Neural cell (in vitro differentiated cells): ENCODE data around the gene PWWP2B. TPM values are rescaled to one million over a fixed set of nuclear protein-coding genes. Genes with fewer than 3 reads are reported as not detected.
"Not testable (repeated sequence)": the region's sequence is repeated elsewhere in the genome, so short reads cannot be mapped to it uniquely, and the experiment has no call there.

Experiments
- H2AFZ ChIP-seq: fragments of 200-600, 300-800 bp; sonication (generic), shearing (Covaris generic); 2 replicates; pipeline ENCODE4 v1.6.0; 2014; ENCODE audit warnings: low read depth, mild to moderate bottlenecking, antibody characterized with exemption, low read length, moderate library complexity
- H3F3A ChIP-seq: fragments of 200-600 bp; shearing (Covaris generic); 2 replicates; pipeline ENCODE4 v1.6.1; 2016; ENCODE audit warnings: mild to moderate bottlenecking, moderate library complexity, mixed read lengths, antibody characterized with exemption, low read length; ENCODE audit not compliant: insufficient read depth, poor library complexity, severe bottlenecking
- H3K27ac ChIP-seq: fragments of 200-600, 300-800 bp; sonication (generic), shearing (Covaris generic); 2 replicates; pipeline ENCODE4 v1.5.1; 2014; ENCODE audit warnings: mild to moderate bottlenecking, low read length, moderate library complexity
- H3K27me3 ChIP-seq: fragments of 300-800, 200-600 bp; sonication (generic), shearing (Covaris generic); 2 replicates; pipeline ENCODE4 v1.6.0; 2014; ENCODE audit warnings: mild to moderate bottlenecking, low read depth, low read length, moderate library complexity; ENCODE audit not compliant: insufficient read depth
- H3K36me3 ChIP-seq: fragments of 300-800, 200-600 bp; sonication (generic), shearing (Covaris generic); 2 replicates; pipeline ENCODE4 v1.5.1; 2014; ENCODE audit warnings: mild to moderate bottlenecking, antibody characterized with exemption, low read length, moderate library complexity; ENCODE audit not compliant: insufficient read depth
- H3K4me2 ChIP-seq: fragments of 300-800, 200-600 bp; sonication (generic), shearing (Covaris generic); 2 replicates; pipeline ENCODE4 v1.6.0; 2014; ENCODE audit warnings: mild to moderate bottlenecking, low read length
- H3K4me3 ChIP-seq: fragments of 300-800, 200-600 bp; sonication (generic), shearing (Covaris generic); 2 replicates; pipeline ENCODE4 v1.5.1; 2014; ENCODE audit warnings: mild to moderate bottlenecking, low read length, moderate library complexity
- H3K79me2 ChIP-seq: fragments of 200-600 bp; shearing (Covaris generic); replicated peaks from 2 replicates; pipeline ENCODE4 v1.6.0; 2014; ENCODE audit warnings: mild to moderate bottlenecking, low read length, moderate library complexity; ENCODE audit not compliant: insufficient read depth
- H3K9ac ChIP-seq: fragments of 300-800, 200-600 bp; sonication (generic), shearing (Covaris generic); 2 replicates; pipeline ENCODE4 v1.6.1; 2016; ENCODE audit warnings: mild to moderate bottlenecking, low read length, mixed read lengths
- H3K9me2 ChIP-seq: fragments of 200-600 bp; shearing (Covaris generic); 2 replicates; pipeline ENCODE4 v1.6.1; 2016; ENCODE audit warnings: mild to moderate bottlenecking, low read length, mixed read lengths; ENCODE audit not compliant: insufficient read depth
- H3K9me3 ChIP-seq: fragments of 200-600, 300-800 bp; sonication (generic), shearing (Covaris generic); 2 replicates; pipeline ENCODE4 v1.6.1; 2016; ENCODE audit warnings: mild to moderate bottlenecking, mixed run types, low read length, moderate library complexity, mixed read lengths
- H4K20me1 ChIP-seq: fragments of 200-600 bp; shearing (Covaris generic); 2 replicates; pipeline ENCODE4 v1.6.1; 2016; ENCODE audit warnings: mild to moderate bottlenecking, mixed run types; ENCODE audit not compliant: insufficient read depth
- CTCF ChIP-seq: fragments of 450-650 bp; IDR thresholded peaks from 2 replicates; pipeline ENCODE4 v1.5.1; 2014; ENCODE audit warnings: antibody characterized with exemption, mild to moderate bottlenecking, moderate library complexity; ENCODE audit not compliant: poor library complexity, severe bottlenecking
- EP300 ChIP-seq: fragments of 450-650 bp; conservative IDR thresholded peaks from 2 replicates; pipeline ENCODE4 v1.6.1; 2014; ENCODE audit warnings: antibody characterized with exemption, mild to moderate bottlenecking, moderate library complexity; ENCODE audit not compliant: poor library complexity, severe bottlenecking
- EZH2 ChIP-seq: fragments of 200-600, 300-800 bp; shearing (Covaris generic), sonication (generic); IDR thresholded peaks from 2 replicates; pipeline ENCODE4 v1.6.1; 2014; ENCODE audit warnings: antibody characterized with exemption, low read length, borderline replicate concordance, mild to moderate bottlenecking; ENCODE audit not compliant: insufficient read depth, poor library complexity, severe bottlenecking
- MXI1 ChIP-seq: fragments of 450-650 bp; conservative IDR thresholded peaks from 2 replicates; pipeline ENCODE4 v1.6.1; 2014; ENCODE audit warnings: antibody characterized with exemption, mild to moderate bottlenecking; ENCODE audit not compliant: poor library complexity, severe bottlenecking
- POLR2AphosphoS5 ChIP-seq: IDR thresholded peaks from 2 replicates; pipeline ENCODE4 v1.6.1; 2012
- RAD21 ChIP-seq: fragments of 450-650 bp; conservative IDR thresholded peaks from 2 replicates; pipeline ENCODE4 v1.6.1; 2014; ENCODE audit warnings: antibody characterized with exemption, mild to moderate bottlenecking, moderate library complexity
- SMC3 ChIP-seq: fragments of 450-650 bp; conservative IDR thresholded peaks from 2 replicates; pipeline ENCODE4 v1.6.1; 2014; ENCODE audit warnings: antibody characterized with exemption, mild to moderate bottlenecking, moderate library complexity; ENCODE audit not compliant: poor library complexity
- TAF1 ChIP-seq: IDR thresholded peaks from 2 replicates; pipeline ENCODE4 v1.6.1; 2012; ENCODE audit warnings: low read depth
- polyA plus RNA-seq: library from polyadenylated mRNA; depleted of rRNA; stranded (reverse); fragments of >200 nt; gene quantifications from 2 replicates; pipeline ENCODE4 v1.2.3, GENCODE V29; 2014
- TF ChIP-seq, protein P1 (sequence below): IDR thresholded peaks from 2 replicates; pipeline ENCODE4 v1.6.1; 2012; ENCODE audit warnings: borderline replicate concordance

PWWP2B gene
- polyA plus RNA-seq, 1 donor from 2014 or later: 13.0 TPM

DNA sequence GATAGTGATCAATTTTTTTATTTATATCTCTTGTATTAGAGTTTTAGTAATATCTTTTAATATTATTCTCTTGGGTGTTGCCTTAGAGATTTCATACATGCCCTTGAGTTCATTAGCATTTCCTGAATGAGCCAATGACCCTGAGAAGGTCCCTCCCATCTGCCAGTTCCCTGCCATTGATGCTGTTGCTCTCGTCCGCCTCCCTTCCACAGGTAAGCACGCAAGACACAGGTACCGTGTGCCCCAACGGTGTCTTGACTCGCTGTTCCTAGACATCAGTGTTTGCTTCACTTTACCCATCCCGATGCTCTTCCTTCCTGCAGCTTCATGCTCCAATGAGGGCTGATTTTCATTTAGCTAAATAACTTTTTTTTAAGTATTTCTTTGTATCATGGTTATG, 19.7 kb upstream of the PWWP2B start:
- H3K36me3 ChIP-seq: no peaks in the 10 kb centered on the region
- H3K9ac ChIP-seq: no peak overlapping the region
- no peaks in the 10 kb centered on the region for H4K20me1 ChIP-seq
- H3K9me2 ChIP-seq: no peaks in the 10 kb centered on the region
- no peak overlapping the region for H2AFZ ChIP-seq
- no peaks in the 10 kb centered on the region for H3F3A ChIP-seq
- no peak overlapping the region for H3K4me3 ChIP-seq
- H3K27ac ChIP-seq: no peak overlapping the region
- no peak for TF ChIP-seq SMC3
- no peak overlapping the region for H3K4me2 ChIP-seq
- no peaks in the 10 kb centered on the region for H3K79me2 ChIP-seq
- no peaks in the 10 kb centered on the region for H3K27me3 ChIP-seq
- H3K9me3 ChIP-seq: no peaks in the 10 kb centered on the region

DNA sequence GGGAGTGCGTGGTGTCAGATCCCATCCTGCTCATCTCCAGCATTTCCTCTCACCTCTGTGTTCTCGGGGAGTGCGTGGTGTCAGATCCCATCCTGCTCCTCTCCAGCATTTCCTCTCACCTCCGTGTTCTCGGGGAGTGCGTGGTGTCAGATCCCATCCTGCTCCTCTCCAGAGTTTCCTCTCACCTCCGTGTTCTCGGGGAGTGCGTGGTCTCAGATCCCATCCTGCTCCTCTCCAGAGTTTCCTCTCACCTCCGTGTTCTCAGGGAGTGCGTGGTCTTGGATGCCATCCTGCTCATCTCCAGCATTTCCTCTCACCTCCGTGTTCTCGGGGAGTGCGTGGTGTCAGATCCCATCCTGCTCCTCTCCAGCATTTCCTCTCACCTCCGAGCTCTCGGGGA, 18.0 kb upstream of the PWWP2B start:
- not testable (repeated sequence) for H3K4me3 ChIP-seq, H3K9me3 ChIP-seq, H3K79me2 ChIP-seq

DNA sequence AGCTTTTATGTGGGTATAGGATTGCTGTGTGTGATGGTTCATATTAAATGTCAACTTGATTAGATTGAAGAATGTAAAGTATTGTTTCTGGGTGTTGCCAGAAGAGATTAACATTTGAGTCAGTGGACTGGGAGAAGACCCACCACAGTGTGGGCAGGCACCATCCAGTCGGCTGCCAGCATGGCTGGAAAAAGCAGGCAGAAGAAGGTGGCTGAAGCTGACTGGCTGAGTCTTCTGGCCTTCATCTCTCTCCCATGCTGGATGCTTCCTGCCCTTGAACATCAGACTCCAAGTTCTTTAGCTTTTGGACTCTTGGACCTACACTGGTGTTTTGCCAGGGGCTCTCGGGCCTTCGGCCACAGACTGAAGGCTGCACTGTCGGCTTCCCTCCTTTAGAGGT, 16.0 kb upstream of the PWWP2B start:
- not testable (repeated sequence) for H3K27ac ChIP-seq, H3F3A ChIP-seq, H3K79me2 ChIP-seq, H2AFZ ChIP-seq, H3K9me3 ChIP-seq, H3K36me3 ChIP-seq, H4K20me1 ChIP-seq, H3K27me3 ChIP-seq, H3K9ac ChIP-seq, H3K4me2 ChIP-seq, H3K4me3 ChIP-seq, H3K9me2 ChIP-seq

More for the DNA sequence above, 18.0 kb upstream of the PWWP2B start:
- not testable (repeated sequence) for H3F3A ChIP-seq, H3K27ac ChIP-seq, H3K36me3 ChIP-seq, H3K27me3 ChIP-seq, H2AFZ ChIP-seq, H3K4me2 ChIP-seq, H3K9me2 ChIP-seq, H3K9ac ChIP-seq, H4K20me1 ChIP-seq

GRCh38 chr10:132381741-132382140, 15.3 kb upstream of the PWWP2B start:
- no peak overlapping the region for H3K27ac ChIP-seq
- H3K9ac ChIP-seq: no peak overlapping the region
- H2AFZ ChIP-seq: no peak overlapping the region
- H3K27me3 ChIP-seq: no peaks in the 10 kb centered on the region
- no peaks in the 10 kb centered on the region for H4K20me1 ChIP-seq
- H3K4me3 ChIP-seq: no peak overlapping the region
- no peaks in the 10 kb centered on the region for H3K9me3 ChIP-seq
- H3K36me3 ChIP-seq: no peaks in the 10 kb centered on the region
- TF ChIP-seq TAF1: no peak
- no peak for TF ChIP-seq CTCF
- no peak for TF ChIP-seq EP300
- TF ChIP-seq SMC3: no peak
- TF ChIP-seq POLR2AphosphoS5: no peak
- TF ChIP-seq RAD21: no peak
- TF ChIP-seq EZH2: no peak
- TF ChIP-seq MXI1: no peak
- TF ChIP-seq, protein P1, sequence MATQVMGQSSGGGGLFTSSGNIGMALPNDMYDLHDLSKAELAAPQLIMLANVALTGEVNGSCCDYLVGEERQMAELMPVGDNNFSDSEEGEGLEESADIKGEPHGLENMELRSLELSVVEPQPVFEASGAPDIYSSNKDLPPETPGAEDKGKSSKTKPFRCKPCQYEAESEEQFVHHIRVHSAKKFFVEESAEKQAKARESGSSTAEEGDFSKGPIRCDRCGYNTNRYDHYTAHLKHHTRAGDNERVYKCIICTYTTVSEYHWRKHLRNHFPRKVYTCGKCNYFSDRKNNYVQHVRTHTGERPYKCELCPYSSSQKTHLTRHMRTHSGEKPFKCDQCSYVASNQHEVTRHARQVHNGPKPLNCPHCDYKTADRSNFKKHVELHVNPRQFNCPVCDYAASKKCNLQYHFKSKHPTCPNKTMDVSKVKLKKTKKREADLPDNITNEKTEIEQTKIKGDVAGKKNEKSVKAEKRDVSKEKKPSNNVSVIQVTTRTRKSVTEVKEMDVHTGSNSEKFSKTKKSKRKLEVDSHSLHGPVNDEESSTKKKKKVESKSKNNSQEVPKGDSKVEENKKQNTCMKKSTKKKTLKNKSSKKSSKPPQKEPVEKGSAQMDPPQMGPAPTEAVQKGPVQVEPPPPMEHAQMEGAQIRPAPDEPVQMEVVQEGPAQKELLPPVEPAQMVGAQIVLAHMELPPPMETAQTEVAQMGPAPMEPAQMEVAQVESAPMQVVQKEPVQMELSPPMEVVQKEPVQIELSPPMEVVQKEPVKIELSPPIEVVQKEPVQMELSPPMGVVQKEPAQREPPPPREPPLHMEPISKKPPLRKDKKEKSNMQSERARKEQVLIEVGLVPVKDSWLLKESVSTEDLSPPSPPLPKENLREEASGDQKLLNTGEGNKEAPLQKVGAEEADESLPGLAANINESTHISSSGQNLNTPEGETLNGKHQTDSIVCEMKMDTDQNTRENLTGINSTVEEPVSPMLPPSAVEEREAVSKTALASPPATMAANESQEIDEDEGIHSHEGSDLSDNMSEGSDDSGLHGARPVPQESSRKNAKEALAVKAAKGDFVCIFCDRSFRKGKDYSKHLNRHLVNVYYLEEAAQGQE: no peak
- H3F3A ChIP-seq: no peaks in the 10 kb centered on the region
- H3K9me2 ChIP-seq: no peaks in the 10 kb centered on the region
- no peak overlapping the region for H3K4me2 ChIP-seq
- no peaks in the 10 kb centered on the region for H3K79me2 ChIP-seq
